Erythroblast (primary cell): ENCODE measurements around the gene OPA3.

Experiments used
- DNase-seq, 2 experiments: peaks; one replicate each; lab custom pipeline; 2025; lab: John Stamatoyannopoulos, UW
- GATA1 ChIP-seq: IDR thresholded peaks from 2 replicates; pipeline ENCODE4 v1.6.1; 2011; ENCODE audit warnings: low read depth, mild to moderate bottlenecking, control low read depth, low read length, moderate library complexity
- POLR2A ChIP-seq: IDR thresholded peaks from 2 replicates; pipeline ENCODE4 v1.6.1; 2011; ENCODE audit warnings: mild to moderate bottlenecking, low read length

The OPA3 gene

DNA sequence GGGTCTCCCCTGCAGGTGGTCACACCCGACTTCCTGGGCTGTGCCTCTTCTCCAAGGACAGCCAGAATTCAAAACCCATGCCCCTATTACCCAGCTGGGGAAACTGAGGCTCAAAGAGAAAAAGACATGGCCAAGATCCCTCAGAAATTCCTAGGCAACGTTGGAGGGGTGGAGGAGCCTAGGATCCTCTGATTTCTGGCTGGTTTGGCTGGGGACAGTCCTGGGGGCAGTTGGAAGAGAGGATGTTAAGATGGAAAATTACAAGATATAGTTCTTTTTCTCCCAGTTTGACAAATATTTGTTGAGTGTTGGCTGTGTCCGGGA, 74.9 kb downstream of the OPA3 start:
- TF ChIP-seq GATA1 (no peak), POLR2A (no peak)

GRCh38 chr19:45508861-45509691, 75.5 kb downstream of the OPA3 start:
- peak; percentile 32 to 39 for DNase-seq
- TF ChIP-seq POLR2A (no peak), GATA1 (no peak)

More for the DNA sequence above, 74.9 kb downstream of the OPA3 start:
- DNase-seq: no peak

DNA sequence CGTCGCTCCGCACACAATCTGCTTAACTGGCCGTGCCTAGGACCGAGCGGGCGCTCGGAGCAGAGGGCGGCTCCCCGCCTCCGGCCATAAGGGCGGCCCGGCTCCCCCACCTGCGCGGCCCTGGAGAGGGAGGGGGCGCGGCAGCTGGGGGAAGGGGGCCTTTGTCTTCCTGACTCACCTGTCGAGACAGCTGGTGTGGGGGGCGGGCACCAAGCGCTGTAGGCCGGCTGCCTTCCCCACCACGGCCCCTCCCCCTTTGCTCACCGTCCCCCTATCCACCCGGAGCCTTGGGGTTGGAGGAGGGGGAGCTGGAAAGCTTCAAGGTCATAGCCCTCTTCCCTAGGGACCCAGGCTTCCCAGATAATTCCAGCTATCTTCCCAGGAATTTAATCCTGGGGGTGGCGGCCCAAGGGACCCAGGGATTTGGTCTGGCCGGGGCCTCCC, 76.2 kb downstream of the OPA3 start:
- DNase-seq: peak; percentile 49 to 58
- TF ChIP-seq POLR2A (no peak), GATA1 (no peak)

DNA sequence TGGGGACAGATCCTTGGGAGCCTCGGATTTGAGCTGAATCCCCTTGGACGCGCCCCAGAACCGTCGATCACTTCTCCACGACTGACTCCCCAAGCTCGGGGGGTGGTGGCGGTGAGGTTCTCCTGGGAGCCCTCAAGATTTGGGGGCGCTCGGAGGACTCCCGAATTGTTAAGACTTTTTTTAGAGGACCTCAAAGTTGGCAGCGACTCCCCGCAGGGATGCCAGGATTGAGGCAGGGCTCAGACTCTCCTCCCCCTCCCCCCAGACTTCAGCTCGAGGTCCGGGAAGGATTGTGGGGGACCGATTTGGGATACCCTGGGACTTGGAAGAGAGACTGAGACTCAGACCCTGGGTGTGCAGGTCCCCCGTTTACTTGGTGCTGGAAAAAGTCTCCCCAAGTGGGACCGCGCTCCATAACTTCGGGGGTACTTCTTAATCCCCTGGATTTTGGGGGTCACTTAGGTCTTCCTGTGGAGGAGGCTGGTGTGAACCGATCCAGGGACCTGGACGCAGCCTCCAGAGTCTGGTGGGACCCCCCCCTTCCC, 76.7 kb downstream of the OPA3 start:
- DNase-seq: peak in 1 of 2 experiments; percentile 58
- no peak for TF ChIP-seq POLR2A
- no peak for TF ChIP-seq GATA1

DNA sequence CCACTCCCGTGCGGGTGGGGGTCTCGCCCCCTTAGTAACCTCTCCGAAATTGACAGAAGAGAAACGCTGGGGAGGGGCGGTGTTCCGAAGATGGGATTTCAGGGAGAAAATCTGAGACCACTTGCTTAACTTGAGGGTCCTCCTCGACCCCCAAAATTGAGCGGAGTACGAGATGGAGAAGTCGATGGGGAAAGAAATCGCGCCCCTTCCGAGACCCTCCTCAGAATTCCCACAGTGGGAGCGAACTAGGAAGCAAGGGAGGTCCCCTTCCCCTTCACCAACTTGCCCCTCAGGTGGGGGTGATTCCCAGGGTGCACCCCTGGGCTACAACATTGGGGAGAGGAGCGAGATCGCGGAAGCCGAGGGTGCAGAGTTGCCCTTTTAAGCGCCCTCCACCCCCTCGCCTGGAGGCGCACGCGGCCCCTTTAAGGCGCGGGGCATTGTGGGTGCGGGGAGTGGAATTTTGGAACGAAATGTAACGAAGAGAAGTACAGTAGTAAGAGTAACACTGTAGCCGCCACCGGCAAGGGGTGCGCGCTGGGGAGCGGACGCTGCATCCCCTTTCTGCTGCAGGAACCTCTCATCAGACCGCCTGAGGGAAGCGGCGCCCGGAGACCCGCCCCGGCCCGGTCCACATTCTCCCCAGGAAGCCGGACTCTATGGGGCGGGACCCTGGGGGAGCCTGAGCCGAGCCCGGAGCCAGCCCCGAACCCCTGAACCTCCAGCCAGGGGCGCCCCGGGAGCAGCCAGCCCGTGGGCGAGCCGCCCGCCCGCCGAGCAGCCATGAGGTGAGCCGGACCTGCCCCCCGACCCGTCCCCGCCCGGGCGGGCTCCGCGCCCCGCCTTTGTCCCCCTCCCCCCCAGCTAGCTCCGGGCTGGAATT, 77.4 kb downstream of the OPA3 start, which contains the start of gene VASP:
VASP (plus strand) TSS at position 491 of the 883 bp plus-strand sequence; CDS start at position 784, 293 bp downstream.
- TF ChIP-seq GATA1: no peak
- peak; percentile 93 for TF ChIP-seq POLR2A
- peak; percentile 88 to 90 for DNase-seq

- peak; percentile 90 to 95 for DNase-seq
- TF ChIP-seq GATA1 (no peak), POLR2A (no peak)
Observed at GRCh38 chr19:45506246-45506988, 78.2 kb downstream of the OPA3 start.

DNA sequence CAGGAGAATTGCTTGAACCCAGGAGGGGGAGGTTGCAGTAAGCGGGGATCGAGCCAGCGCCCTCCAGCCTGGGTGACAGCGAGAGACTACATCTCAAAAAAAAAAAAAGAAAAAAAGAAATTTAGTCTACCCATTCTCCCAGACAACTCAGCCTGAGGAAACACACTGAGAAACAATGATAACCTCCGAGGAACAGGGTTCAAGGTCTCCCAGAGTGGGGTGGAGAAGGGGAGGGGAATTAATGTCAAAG, 78.7 kb downstream of the OPA3 start:
- DNase-seq: no peak
- no peak for TF ChIP-seq GATA1
- TF ChIP-seq POLR2A: no peak

- DNase-seq: no peak
- no peak for TF ChIP-seq POLR2A
- TF ChIP-seq GATA1: no peak
Observed at GRCh38 chr19:45505151-45505995, 79.2 kb downstream of the OPA3 start.

GRCh38 chr19:45503909-45504308, 80.7 kb downstream of the OPA3 start:
- DNase-seq: no peak
- no peak for TF ChIP-seq POLR2A
- TF ChIP-seq GATA1: no peak

DNA sequence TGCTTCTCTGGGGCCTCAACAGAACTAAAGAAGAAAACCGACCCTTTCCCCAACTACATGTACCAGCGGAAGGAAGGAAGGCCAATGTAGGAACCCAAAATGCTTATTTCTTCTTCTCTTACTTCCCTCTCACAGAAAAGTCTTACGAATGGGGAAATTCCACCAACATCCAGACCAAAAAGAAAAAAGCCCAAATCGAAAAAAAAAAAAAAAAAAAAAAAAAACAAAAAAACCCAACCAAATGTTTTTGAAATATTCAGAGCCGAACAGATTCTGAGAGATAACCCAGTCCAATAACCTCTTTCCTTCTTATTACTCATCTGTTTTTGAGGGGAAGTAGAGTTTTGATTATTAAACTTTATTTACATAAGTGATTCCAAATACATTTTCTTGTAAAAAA, 82.5 kb downstream of the OPA3 start:
- TF ChIP-seq GATA1 (no peak), POLR2A (no peak)

DNA sequence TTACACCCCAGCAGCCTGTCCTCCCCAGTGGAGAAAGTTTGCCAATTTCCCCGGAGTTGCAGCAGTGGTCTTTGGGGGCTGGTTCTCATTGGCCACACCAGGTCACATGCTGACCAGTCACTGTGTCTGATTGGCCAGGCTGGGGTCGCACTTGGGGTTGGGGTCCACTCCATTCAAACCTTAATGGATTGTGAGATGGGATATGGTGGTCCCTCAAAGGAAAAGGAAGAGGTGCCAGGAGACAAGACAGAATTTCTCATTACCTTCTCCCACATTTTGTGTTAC, 82.9 kb downstream of the OPA3 start:
- TF ChIP-seq POLR2A: no peak
- TF ChIP-seq GATA1: no peak
- DNase-seq: no peak

More for the DNA sequence above, 82.5 kb downstream of the OPA3 start:
- no peak for DNase-seq

DNA sequence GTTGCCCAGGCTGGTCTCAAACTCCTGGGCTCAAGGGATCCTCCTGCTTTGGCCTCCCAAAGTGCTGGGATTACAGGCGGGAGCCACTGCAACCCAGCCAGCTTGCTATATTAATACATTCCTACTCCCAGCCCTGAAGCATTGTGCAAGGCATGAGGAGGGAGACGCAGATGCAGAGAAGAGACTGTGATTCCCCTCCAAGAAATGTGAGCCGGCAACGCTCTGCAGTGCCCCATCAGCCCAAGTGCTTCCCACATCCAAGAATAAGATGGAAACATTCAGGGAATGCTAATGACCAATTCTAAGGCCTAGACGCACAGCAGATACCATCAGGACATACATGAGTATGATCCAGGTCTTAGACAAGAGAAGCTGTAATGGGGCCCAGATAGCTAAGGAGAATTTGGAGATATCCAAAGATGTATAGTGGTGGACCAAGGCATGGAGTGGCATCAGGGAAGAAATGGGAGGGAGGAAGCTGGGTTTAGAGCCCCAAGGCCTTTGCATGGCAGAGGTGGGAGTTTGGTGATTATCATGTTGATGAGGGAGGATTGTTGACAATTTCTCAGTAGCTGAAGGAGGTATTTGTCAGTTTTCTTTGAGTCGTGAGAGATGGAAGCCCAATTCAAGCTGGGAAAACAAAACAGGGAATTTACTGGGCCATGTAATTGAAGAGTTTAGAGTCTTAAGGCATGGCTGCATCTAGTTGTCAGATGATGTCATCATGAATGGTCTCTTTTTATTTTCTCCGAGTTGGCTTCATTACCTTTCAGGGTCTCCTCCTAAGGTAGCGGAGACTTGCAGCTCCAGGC, 83.5 kb downstream of the OPA3 start:
- TF ChIP-seq GATA1 (no peak), POLR2A (no peak)
- DNase-seq: no peak
